Fibroblast of lung (primary cell): ENCODE measurements around the gene CDH6. TPM values are rescaled to one million over a fixed set of nuclear protein-coding genes. Genes with fewer than 3 reads are reported as not detected.

Experiments used
- DNase-seq, 2 donors: peaks; one replicate each; pipeline versions ENCODE4 v3.0.0 to v3.0.0-alpha.2; 2010; ENCODE audit warnings: low read depth in 2 of 2
- H2AFZ ChIP-seq: 2 replicates; pipeline ENCODE4 v1.5.1; 2012; ENCODE audit warnings: low read length, control low read depth, inconsistent platforms
- H3K27ac ChIP-seq: 2 replicates; pipeline ENCODE4 v1.5.1; 2011; ENCODE audit warnings: low read length, control low read depth; ENCODE audit not compliant: insufficient read depth
- H3K27me3 ChIP-seq: 2 replicates; pipeline ENCODE4 v1.5.1; 2011; ENCODE audit warnings: mild to moderate bottlenecking, low read length; ENCODE audit not compliant: control insufficient read depth, insufficient read depth
- H3K36me3 ChIP-seq: 2 replicates; pipeline ENCODE4 v1.5.1; 2011; ENCODE audit warnings: low read length; ENCODE audit not compliant: control insufficient read depth, insufficient read depth
- H3K4me1 ChIP-seq: 2 replicates; pipeline ENCODE4 v1.5.1; 2011; ENCODE audit warnings: low read length; ENCODE audit not compliant: control insufficient read depth, insufficient read depth; ENCODE audit errors: extremely low read depth
- H3K4me2 ChIP-seq: 2 replicates; pipeline ENCODE4 v1.5.1; 2011; ENCODE audit warnings: low read length, control low read depth; ENCODE audit not compliant: insufficient read depth; ENCODE audit errors: extremely low read depth
- H3K4me3 ChIP-seq, 4 experiments: fragments of 200-600 bp in 1 of 4; sonication (generic) in 1 of 4; replicated peaks in 1 of 4; 2 replicates each; pipeline ENCODE4 v1.5.1; 2011 to 2016; ENCODE audit warnings: low read length in 4 of 4, low read depth in 3 of 4, mild to moderate bottlenecking in 3 of 4, control low read depth in 2 of 4, inconsistent platforms in 1 of 4, mixed read lengths in 1 of 4; ENCODE audit not compliant: insufficient read depth in 1 of 4; ENCODE audit errors: control extremely low read depth in 1 of 4
- H3K79me2 ChIP-seq: 2 replicates; pipeline ENCODE4 v1.5.1; 2012; ENCODE audit warnings: mild to moderate bottlenecking, low read length, inconsistent platforms; ENCODE audit not compliant: control insufficient read depth, insufficient read depth
- H3K9ac ChIP-seq: 2 replicates; pipeline ENCODE4 v1.5.1; 2011; ENCODE audit warnings: mild to moderate bottlenecking, low read length, control low read depth; ENCODE audit not compliant: insufficient read depth
- H3K9me3 ChIP-seq: 2 replicates; pipeline ENCODE4 v1.5.1; 2012; ENCODE audit warnings: low read depth, low read length; ENCODE audit not compliant: control insufficient read depth, insufficient read depth
- H4K20me1 ChIP-seq: 2 replicates; pipeline ENCODE4 v1.5.1; 2011; ENCODE audit warnings: low read length; ENCODE audit not compliant: control insufficient read depth, insufficient read depth; ENCODE audit errors: extremely low read depth
- EZH2 ChIP-seq: IDR thresholded peaks from 2 replicates; pipeline ENCODE4 v1.5.1; 2012; ENCODE audit warnings: low read length, control low read depth, mild to moderate bottlenecking; ENCODE audit errors: missing control alignments
- polyA plus RNA-seq, 2 donors: library from polyadenylated mRNA; depleted of rRNA in 1 of 2; stranded (reverse) in 1 of 2; unstranded in 1 of 2; fragments of >200 nt; gene quantifications; 2 replicates each; pipeline ENCODE4 v1.2.1, GENCODE V29; 2011 to 2012; ENCODE audit warnings: missing spikeins in 1 of 2
- total RNA-seq: library from RNA; depleted of rRNA; stranded (reverse); fragments of >200 nt; gene quantifications from 2 replicates; pipeline ENCODE4 v1.2.1, GENCODE V29; 2014
- TF ChIP-seq, protein P1 (sequence below), 2 donors: IDR thresholded peaks in 1 of 2; conservative IDR thresholded peaks in 1 of 2; 1 replicate in 1 of 2; 2 replicates in 1 of 2; pipeline ENCODE4 v1.5.1; 2011 to 2012; ENCODE audit warnings: low read length in 2 of 2, control low read depth in 1 of 2, inconsistent platforms in 1 of 2, low read depth in 1 of 2, mild to moderate bottlenecking in 1 of 2

CDH6 gene
- total and polyA plus RNA-seq, 2 donors (not counting 1 experiment from before 2014, with no cell fraction given), result 10.4 to 18.8 TPM

GRCh38 chr5:31247381-31247780, 53.9 kb downstream of the CDH6 start:
- Histone ChIP-seq H3K4me1 (no peaks in the 10 kb centered on the region), H3K4me2 (no peak overlapping the region), H4K20me1 (no peaks in the 10 kb centered on the region), H2AFZ (no peak overlapping the region), H3K36me3 (no peaks in the 10 kb centered on the region), H3K27me3 (no peaks in the 10 kb centered on the region), H3K27ac (no peak overlapping the region), H3K4me3 (no peak overlapping the region), H3K9ac (no peak overlapping the region), H3K79me2 (no peaks in the 10 kb centered on the region), H3K9me3 (no peaks in the 10 kb centered on the region)
- no peak for DNase-seq
- TF ChIP-seq, protein P1, sequence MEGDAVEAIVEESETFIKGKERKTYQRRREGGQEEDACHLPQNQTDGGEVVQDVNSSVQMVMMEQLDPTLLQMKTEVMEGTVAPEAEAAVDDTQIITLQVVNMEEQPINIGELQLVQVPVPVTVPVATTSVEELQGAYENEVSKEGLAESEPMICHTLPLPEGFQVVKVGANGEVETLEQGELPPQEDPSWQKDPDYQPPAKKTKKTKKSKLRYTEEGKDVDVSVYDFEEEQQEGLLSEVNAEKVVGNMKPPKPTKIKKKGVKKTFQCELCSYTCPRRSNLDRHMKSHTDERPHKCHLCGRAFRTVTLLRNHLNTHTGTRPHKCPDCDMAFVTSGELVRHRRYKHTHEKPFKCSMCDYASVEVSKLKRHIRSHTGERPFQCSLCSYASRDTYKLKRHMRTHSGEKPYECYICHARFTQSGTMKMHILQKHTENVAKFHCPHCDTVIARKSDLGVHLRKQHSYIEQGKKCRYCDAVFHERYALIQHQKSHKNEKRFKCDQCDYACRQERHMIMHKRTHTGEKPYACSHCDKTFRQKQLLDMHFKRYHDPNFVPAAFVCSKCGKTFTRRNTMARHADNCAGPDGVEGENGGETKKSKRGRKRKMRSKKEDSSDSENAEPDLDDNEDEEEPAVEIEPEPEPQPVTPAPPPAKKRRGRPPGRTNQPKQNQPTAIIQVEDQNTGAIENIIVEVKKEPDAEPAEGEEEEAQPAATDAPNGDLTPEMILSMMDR (conservative IDR thresholded peaks at IDR 0.05 in 1 of 2, IDR thresholded peaks at IDR 0.05 in 1 of 2; ENCODE audit: low read depth in 1 of 2, low read length in 2 of 2), result no peak
- TF ChIP-seq EZH2, result no peak

GRCh38 chr5:31250201-31250600, 56.7 kb downstream of the CDH6 start:
- no peak for TF ChIP-seq EZH2
- TF ChIP-seq, protein P1 (conservative IDR thresholded peaks at IDR 0.05 in 1 of 2, IDR thresholded peaks at IDR 0.05 in 1 of 2; ENCODE audit: low read depth in 1 of 2, low read length in 2 of 2), result no peak
- no peak overlapping the region for H3K27ac ChIP-seq
- DNase-seq, result no peak
- H3K27me3 ChIP-seq, result no peaks in the 10 kb centered on the region
- no peaks in the 10 kb centered on the region for H3K79me2 ChIP-seq
- no peaks in the 10 kb centered on the region for H3K9me3 ChIP-seq
- no peak overlapping the region for H3K4me3 ChIP-seq
- no peaks in the 10 kb centered on the region for H3K4me1 ChIP-seq
- no peaks in the 10 kb centered on the region for H4K20me1 ChIP-seq
- no peak overlapping the region for H3K9ac ChIP-seq
- no peak overlapping the region for H2AFZ ChIP-seq
- H3K36me3 ChIP-seq, result no peaks in the 10 kb centered on the region
- no peak overlapping the region for H3K4me2 ChIP-seq

- H3K9ac ChIP-seq, result no peak overlapping the region
- no peaks in the 10 kb centered on the region for H3K79me2 ChIP-seq
- H2AFZ ChIP-seq, result no peak overlapping the region
- no peak for DNase-seq
- H3K4me1 ChIP-seq, result no peaks in the 10 kb centered on the region
- no peak overlapping the region for H3K4me3 ChIP-seq
- no peaks in the 10 kb centered on the region for H3K36me3 ChIP-seq
- H3K9me3 ChIP-seq, result no peaks in the 10 kb centered on the region
- H3K27me3 ChIP-seq, result no peaks in the 10 kb centered on the region
- no peak for TF ChIP-seq EZH2
- TF ChIP-seq, protein P1 (conservative IDR thresholded peaks at IDR 0.05 in 1 of 2, IDR thresholded peaks at IDR 0.05 in 1 of 2; ENCODE audit: low read depth in 1 of 2, low read length in 2 of 2), result no peak
- no peak overlapping the region for H3K4me2 ChIP-seq
- H4K20me1 ChIP-seq, result no peaks in the 10 kb centered on the region
- H3K27ac ChIP-seq, result no peak overlapping the region
Observed at GRCh38 chr5:31251032-31251431, 57.5 kb downstream of the CDH6 start.
